ENCODE data around the gene WDSUB1.

DNA sequence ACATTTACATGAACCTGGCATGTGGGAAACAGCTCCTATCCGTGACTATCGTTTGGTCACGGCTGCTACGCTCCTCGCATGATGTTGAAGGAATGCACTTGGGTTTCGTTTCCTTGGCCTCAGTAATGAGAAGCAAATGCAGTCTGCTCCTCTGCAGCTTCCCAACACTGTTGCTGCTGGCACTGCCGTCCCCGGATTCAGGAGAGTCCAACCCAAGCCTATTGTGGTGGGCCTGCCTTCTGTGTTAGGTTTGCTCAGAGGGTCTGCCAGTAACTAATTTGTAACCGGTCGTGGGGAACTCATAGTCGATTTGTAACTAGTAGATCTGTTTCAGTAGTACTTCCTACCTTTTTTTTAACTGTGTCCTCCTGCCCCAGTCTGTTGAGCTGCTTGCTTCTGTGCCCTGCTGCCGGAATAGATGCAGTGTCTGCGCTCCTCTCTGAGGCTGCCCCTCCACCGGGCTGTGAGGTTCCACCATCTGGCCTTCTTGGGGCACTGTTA lies 58.4 kb downstream of the WDSUB1 start:
- no peak for TF ChIP-seq POLR2A (IDR thresholded peaks at IDR 0.05)
- TF ChIP-seq, protein P1, sequence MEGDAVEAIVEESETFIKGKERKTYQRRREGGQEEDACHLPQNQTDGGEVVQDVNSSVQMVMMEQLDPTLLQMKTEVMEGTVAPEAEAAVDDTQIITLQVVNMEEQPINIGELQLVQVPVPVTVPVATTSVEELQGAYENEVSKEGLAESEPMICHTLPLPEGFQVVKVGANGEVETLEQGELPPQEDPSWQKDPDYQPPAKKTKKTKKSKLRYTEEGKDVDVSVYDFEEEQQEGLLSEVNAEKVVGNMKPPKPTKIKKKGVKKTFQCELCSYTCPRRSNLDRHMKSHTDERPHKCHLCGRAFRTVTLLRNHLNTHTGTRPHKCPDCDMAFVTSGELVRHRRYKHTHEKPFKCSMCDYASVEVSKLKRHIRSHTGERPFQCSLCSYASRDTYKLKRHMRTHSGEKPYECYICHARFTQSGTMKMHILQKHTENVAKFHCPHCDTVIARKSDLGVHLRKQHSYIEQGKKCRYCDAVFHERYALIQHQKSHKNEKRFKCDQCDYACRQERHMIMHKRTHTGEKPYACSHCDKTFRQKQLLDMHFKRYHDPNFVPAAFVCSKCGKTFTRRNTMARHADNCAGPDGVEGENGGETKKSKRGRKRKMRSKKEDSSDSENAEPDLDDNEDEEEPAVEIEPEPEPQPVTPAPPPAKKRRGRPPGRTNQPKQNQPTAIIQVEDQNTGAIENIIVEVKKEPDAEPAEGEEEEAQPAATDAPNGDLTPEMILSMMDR (IDR thresholded peaks at IDR 0.05): no peak

Data from testis (tissue), 2 donors.